ENCODE data around the gene CYP4F22. TPM values are rescaled to one million over a fixed set of nuclear protein-coding genes. Genes with fewer than 3 reads are reported as not detected.
A peak's percentile ranks its signal among the peaks of the same experiment; 100 is the strongest.
"Not testable (repeated sequence)": the region's sequence is repeated elsewhere in the genome, so short reads cannot be mapped to it uniquely, and the experiment has no call there.

CYP4F22 gene
- total RNA-seq, 4 donors from 2014 or later, result 0.30 TPM; not detected in 3

GRCh38 chr19:15479391-15480345 lies 28.7 kb upstream of the CYP4F22 start, which contains the start of gene PGLYRP2:
TSS of gene PGLYRP2 (minus strand) at chr19:15479501. CDS start at chr19:15479371, 130 bp downstream.
- 51 to 63% methylated on average over 13 to 16 of the region's 16 CpGs for WGBS, 2 donors
- peaks cover 0 to 14% (median 0%) of the 10 kb centered on the region in 4 donors for H3K9me3 ChIP-seq
- H3K27ac ChIP-seq, result no peak within 1 kb of the TSS
- no peak for DNase-seq (ENCODE audit: low spot score in 2 of 2)
- H3K36me3 ChIP-seq, result no peaks in the 10 kb centered on the region
- no peaks in the 10 kb centered on the region for H3K27me3 ChIP-seq
- TF ChIP-seq EP300 (IDR thresholded peaks at IDR 0.05) (no peak), CTCF (IDR thresholded peaks at IDR 0.05) (no peak), POLR2A (IDR thresholded peaks at IDR 0.05) (no peak)
- no peak within 1 kb of the TSS for H3K4me3 ChIP-seq
- no peaks in the 10 kb centered on the region for H3K4me1 ChIP-seq

- not testable (repeated sequence) for DNase-seq (ENCODE audit: low spot score in 2 of 2); H3K4me3 ChIP-seq; H3K27me3 ChIP-seq; H3K4me1 ChIP-seq; H3K36me3 ChIP-seq; H3K9me3 ChIP-seq; H3K27ac ChIP-seq
- 75 to 88% methylated on average over 7 of the region's 7 CpGs for WGBS, 2 donors
Observed at GRCh38 chr19:15480996-15481395, 27.3 kb upstream of the CYP4F22 start.

- not testable (repeated sequence) for H3K4me1 ChIP-seq; H3K27me3 ChIP-seq; H3K4me3 ChIP-seq; H3K9me3 ChIP-seq; H3K36me3 ChIP-seq; DNase-seq (ENCODE audit: low spot score in 2 of 2); H3K27ac ChIP-seq
- 87% methylated on average over 5 of the region's 5 CpGs for WGBS, 2 donors
Observed at GRCh38 chr19:15485768-15486167, 22.6 kb upstream of the CYP4F22 start.

- Histone ChIP-seq H3K36me3 (no peaks in the 10 kb centered on the region), H3K4me1 (no peaks in the 10 kb centered on the region), H3K27ac (no peak overlapping the region), H3K9me3 (no peaks in the 10 kb centered on the region), H3K4me3 (no peak overlapping the region), H3K27me3 (no peaks in the 10 kb centered on the region)
- no peak for TF ChIP-seq EP300 (IDR thresholded peaks at IDR 0.05)
- no peak for TF ChIP-seq CTCF (IDR thresholded peaks at IDR 0.05)
- TF ChIP-seq POLR2A (IDR thresholded peaks at IDR 0.05), result no peak
- 91 to 92% methylated on average over 4 of the region's 4 CpGs for WGBS, 2 donors
- no peak for DNase-seq (ENCODE audit: low spot score in 2 of 2)
Observed at GRCh38 chr19:15487038-15487437, 21.3 kb upstream of the CYP4F22 start.

- H3K27me3 ChIP-seq, result no peaks in the 10 kb centered on the region
- no peak for DNase-seq (ENCODE audit: low spot score in 2 of 2)
- 66 to 75% methylated on average over 12 to 13 of the region's 13 CpGs for WGBS, 2 donors
- no peaks in the 10 kb centered on the region for H3K4me1 ChIP-seq
- H3K36me3 ChIP-seq, result no peaks in the 10 kb centered on the region
- no peak overlapping the region for H3K4me3 ChIP-seq
- H3K27ac ChIP-seq, result no peak overlapping the region
- TF ChIP-seq CTCF (IDR thresholded peaks at IDR 0.05) (no peak), EP300 (IDR thresholded peaks at IDR 0.05) (no peak), POLR2A (IDR thresholded peaks at IDR 0.05) (no peak)
- H3K9me3 ChIP-seq, result no peaks in the 10 kb centered on the region
Observed at GRCh38 chr19:15488489-15489226, 19.7 kb upstream of the CYP4F22 start.

GRCh38 chr19:15495151-15495550 lies 13.2 kb upstream of the CYP4F22 start:
- H3K27me3 ChIP-seq, result no peaks in the 10 kb centered on the region
- TF ChIP-seq CTCF (IDR thresholded peaks at IDR 0.05) (no peak), EP300 (IDR thresholded peaks at IDR 0.05) (peak in 1 of 2 donors; percentile 61)
- no peaks in the 10 kb centered on the region for H3K4me1 ChIP-seq
- no peaks in the 10 kb centered on the region for H3K36me3 ChIP-seq
- no peak overlapping the region for H3K4me3 ChIP-seq
- DNase-seq (ENCODE audit: low spot score in 2 of 2), result no peak
- H3K9me3 ChIP-seq, result no peaks in the 10 kb centered on the region
- no peak overlapping the region for H3K27ac ChIP-seq
- 97 to 100% methylated on average over 1 of the region's 1 CpG for WGBS, 2 donors

Measured in tibial nerve (tissue), 4 donors.